Adrenal gland (tissue), 5 donors: Measurements from ENCODE around the gene CDKL2.

Source experiments
- POLR2A ChIP-seq, 2 donors: fragments of 450-650 bp; IDR thresholded peaks; one replicate each; pipeline ENCODE4 v1.6.1; 2017; ENCODE audit warnings: antibody characterized with exemption in 2 of 2, mild to moderate bottlenecking in 2 of 2, moderate library complexity in 1 of 2
- TF ChIP-seq, protein P1 (sequence below), 6 experiments: fragments of 450-650 bp in 4 of 6; fragments of 200-600 bp in 2 of 6; sonication (generic) in 1 of 6; IDR thresholded peaks; 1 replicate in 5 of 6; 2 replicates in 1 of 6; pipeline versions ENCODE4 v1.5.1 to v1.8.0; 2016 to 2021; ENCODE audit warnings: antibody characterized with exemption in 6 of 6, mild to moderate bottlenecking in 2 of 6, moderate library complexity in 1 of 6
- donor health status: DM: no; HTN: no; CAD: no.

DNA sequence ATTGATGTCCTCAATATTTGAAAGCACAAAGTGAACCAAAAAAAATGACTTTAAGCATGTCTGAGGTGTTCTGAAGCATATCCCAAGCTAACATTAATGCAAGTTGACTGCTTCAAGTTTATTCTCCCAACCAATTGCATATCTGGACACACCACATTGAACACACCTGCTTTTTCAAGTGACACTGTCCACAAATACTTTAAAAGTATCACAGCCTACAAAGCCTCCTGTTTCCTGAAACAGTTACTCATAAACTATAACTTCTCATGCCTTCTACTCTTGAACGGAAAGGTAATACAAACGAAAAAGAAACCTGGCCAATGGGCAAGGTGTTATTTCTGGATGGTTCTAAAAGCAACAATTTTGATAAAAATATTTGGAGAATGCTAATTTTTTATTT is 1.1 kb downstream of the CDKL2 start:
- TF ChIP-seq, protein P1, sequence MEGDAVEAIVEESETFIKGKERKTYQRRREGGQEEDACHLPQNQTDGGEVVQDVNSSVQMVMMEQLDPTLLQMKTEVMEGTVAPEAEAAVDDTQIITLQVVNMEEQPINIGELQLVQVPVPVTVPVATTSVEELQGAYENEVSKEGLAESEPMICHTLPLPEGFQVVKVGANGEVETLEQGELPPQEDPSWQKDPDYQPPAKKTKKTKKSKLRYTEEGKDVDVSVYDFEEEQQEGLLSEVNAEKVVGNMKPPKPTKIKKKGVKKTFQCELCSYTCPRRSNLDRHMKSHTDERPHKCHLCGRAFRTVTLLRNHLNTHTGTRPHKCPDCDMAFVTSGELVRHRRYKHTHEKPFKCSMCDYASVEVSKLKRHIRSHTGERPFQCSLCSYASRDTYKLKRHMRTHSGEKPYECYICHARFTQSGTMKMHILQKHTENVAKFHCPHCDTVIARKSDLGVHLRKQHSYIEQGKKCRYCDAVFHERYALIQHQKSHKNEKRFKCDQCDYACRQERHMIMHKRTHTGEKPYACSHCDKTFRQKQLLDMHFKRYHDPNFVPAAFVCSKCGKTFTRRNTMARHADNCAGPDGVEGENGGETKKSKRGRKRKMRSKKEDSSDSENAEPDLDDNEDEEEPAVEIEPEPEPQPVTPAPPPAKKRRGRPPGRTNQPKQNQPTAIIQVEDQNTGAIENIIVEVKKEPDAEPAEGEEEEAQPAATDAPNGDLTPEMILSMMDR (IDR thresholded peaks at IDR 0.05): no peak
- TF ChIP-seq POLR2A (IDR thresholded peaks at IDR 0.05): no peak
